ENCODE data around the gene SDK2. TPM values are rescaled to one million over a fixed set of nuclear protein-coding genes. Genes with fewer than 3 reads are reported as not detected.
A peak's percentile ranks its signal among the peaks of the same experiment; 100 is the strongest.

SDK2 gene
- total and polyA plus RNA-seq, 5 donors from 2014 or later, result 0.02 to 0.59 (median 0.02) TPM; not detected in 2

DNA sequence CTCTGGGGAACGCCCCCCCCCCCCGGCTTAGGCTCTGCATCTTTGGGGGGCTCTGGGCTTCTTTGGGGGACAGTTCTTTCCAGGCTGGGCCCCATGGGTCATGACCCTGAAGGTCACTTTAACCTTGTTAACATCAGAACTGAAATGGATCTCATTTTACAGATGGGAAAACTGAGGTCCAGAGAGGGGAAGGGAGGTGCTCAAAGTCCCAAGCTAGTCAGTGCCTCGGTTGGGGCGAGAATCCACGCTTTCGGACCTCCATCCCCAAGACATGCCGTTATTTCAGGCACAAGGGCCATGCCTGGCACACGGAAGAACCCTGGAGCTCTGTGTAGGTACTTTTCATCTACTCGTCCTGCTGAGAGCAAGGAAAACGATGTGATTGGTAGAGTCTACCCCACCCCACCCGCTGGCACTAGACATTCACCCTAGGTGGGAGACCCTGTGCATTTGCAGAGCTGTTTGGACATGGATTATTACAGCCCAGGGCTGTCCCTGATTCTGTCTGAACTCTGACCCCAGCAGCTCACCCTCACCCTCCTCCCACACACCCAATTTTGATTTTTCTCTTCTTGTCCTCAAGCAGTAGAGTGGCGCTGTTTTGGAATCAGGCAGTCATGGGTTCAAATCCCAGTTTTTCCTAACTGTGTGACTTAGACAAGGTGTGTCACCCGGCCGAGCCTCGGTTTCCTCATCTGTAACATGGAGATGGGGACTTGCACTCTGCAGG lies 177.4 kb downstream of the SDK2 start:
- Histone ChIP-seq H3K9me3 (ENCODE audit: control insufficient read depth in 2 of 2, low read length in 2 of 2) (no peaks in the 10 kb centered on the region), H3K4me1 (ENCODE audit: control insufficient read depth, insufficient read depth, low read length, poor library complexity, severe bottlenecking) (no peaks in the 10 kb centered on the region), H3K36me3 (ENCODE audit: control insufficient read depth, insufficient read depth, low read length) (no peaks in the 10 kb centered on the region), H3K4me3 (ENCODE audit: low read depth, low read length) (no peak overlapping the region), H3K27ac (ENCODE audit: insufficient read depth, low read length, poor library complexity, severe bottlenecking) (no peak overlapping the region), H3K27me3 (ENCODE audit: control insufficient read depth, insufficient read depth, low read length) (no peaks in the 10 kb centered on the region)
- peaks cover 7% of the 10 kb centered on the region for H3K27me3 Mint-ChIP-seq
- H3K36me3 Mint-ChIP-seq, result no peaks in the 10 kb centered on the region
- no peak overlapping the region for H3K4me3 Mint-ChIP-seq
- no peak for DNase-seq
- H3K4me1 Mint-ChIP-seq, result no peaks in the 10 kb centered on the region
- no peak for ATAC-seq (ENCODE audit: low read depth in 2 of 2)
- H3K27ac Mint-ChIP-seq, result peak overlapping the region in 1 of 3 donors; percentile 42
- H3K9me3 Mint-ChIP-seq, result peaks cover 0 to 3% (median 0%) of the 10 kb centered on the region in 7 donors

DNA sequence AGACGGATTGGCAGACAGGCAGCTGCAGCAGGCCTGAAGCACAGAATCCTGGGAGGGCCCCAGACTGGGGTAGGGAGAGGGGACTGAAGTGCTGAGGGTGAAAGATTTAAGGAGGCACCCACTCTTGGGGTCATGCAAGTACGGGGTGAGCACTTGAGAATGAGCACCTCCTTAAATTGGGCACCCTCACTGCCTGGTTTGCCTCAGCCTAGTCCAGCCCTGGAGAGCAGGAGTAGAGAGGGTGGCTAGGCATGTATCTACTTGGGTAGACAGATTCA lies 178.4 kb downstream of the SDK2 start:
- H3K36me3 Mint-ChIP-seq, result no peaks in the 10 kb centered on the region
- H3K9me3 Mint-ChIP-seq, result peaks cover 0 to 4% (median 0%) of the 10 kb centered on the region in 7 donors
- H3K27me3 Mint-ChIP-seq, result peaks cover 7% of the 10 kb centered on the region
- H3K36me3 ChIP-seq (ENCODE audit: control insufficient read depth, insufficient read depth, low read length), result no peaks in the 10 kb centered on the region
- H3K4me1 ChIP-seq (ENCODE audit: control insufficient read depth, insufficient read depth, low read length, poor library complexity, severe bottlenecking), result no peaks in the 10 kb centered on the region
- H3K9me3 ChIP-seq (ENCODE audit: control insufficient read depth in 2 of 2, low read length in 2 of 2), result no peaks in the 10 kb centered on the region
- H3K27ac Mint-ChIP-seq, result no peak overlapping the region
- DNase-seq, result no peak
- no peak overlapping the region for H3K4me3 ChIP-seq (ENCODE audit: low read depth, low read length)
- H3K4me3 Mint-ChIP-seq, result no peak overlapping the region
- H3K27me3 ChIP-seq (ENCODE audit: control insufficient read depth, insufficient read depth, low read length), result no peaks in the 10 kb centered on the region
- no peak overlapping the region for H3K27ac ChIP-seq (ENCODE audit: insufficient read depth, low read length, poor library complexity, severe bottlenecking)
- H3K4me1 Mint-ChIP-seq, result no peaks in the 10 kb centered on the region
- no peak for ATAC-seq (ENCODE audit: low read depth in 2 of 2)

DNA sequence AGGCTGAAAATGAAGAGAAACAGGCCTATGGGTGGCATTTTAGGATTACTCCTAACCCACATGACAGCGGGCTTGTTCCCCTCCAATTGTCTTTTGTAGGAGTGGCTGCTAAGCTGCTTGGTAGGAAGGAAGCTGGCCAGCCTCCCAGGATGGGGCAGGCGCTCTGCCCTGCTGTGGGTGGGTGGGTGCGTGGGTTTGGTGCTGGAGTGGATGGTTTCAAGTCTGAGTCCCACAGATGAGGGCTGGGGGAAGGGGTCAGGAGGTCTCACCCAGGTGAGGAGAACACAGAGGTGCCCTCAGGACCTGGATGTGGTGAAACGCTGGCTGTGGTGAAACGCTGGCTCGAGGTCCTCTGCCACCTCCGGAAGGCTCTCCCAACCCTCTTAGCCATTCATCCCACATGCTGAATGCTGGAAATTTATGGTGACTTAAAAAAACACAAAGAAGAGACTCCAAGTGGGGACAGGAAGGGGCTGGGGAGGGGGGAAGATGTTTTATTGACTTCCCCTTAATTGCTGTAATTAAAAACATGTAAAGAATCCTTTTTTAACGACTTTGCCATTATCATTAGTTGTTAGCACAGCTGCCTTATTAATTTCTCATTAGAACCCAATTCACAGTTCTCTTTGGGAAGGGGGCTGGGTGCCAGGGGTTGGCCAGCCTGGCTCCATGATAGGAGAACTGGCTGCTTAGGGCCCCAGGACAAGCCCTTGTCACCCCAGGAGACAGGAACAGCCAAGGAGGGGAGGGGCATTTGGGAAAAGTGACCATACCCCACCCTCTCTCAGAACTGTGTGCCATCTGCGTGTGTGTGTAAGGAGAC lies 178.9 kb downstream of the SDK2 start:
- H3K4me3 Mint-ChIP-seq, result no peak overlapping the region
- no peak for DNase-seq

DNA sequence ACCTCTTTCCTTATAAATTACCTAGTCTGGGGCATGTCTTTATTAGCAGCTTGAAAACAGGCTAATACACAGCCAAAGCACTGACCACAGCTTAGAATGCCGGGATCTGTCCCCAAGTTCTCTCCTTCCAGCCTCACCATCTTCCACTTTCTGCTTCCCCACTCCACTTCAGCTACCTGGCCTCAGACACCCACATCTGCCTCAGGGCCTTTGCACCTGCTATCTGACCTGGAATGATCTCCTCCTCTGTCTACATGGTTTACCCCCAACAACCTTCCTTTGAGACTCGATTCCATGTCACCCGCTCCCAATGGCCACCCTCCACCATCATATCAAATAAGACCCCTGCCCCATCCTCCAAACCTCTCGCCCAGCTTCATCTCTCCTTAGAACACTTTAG lies 179.8 kb downstream of the SDK2 start:
- Histone ChIP-seq H3K36me3 (ENCODE audit: control insufficient read depth, insufficient read depth, low read length) (no peaks in the 10 kb centered on the region), H3K27ac (ENCODE audit: insufficient read depth, low read length, poor library complexity, severe bottlenecking) (no peak overlapping the region), H3K4me1 (ENCODE audit: control insufficient read depth, insufficient read depth, low read length, poor library complexity, severe bottlenecking) (no peaks in the 10 kb centered on the region), H3K27me3 (ENCODE audit: control insufficient read depth, insufficient read depth, low read length) (no peaks in the 10 kb centered on the region), H3K9me3 (ENCODE audit: control insufficient read depth in 2 of 2, low read length in 2 of 2) (no peaks in the 10 kb centered on the region), H3K4me3 (ENCODE audit: low read depth, low read length) (no peak overlapping the region)
- DNase-seq (no peak), ATAC-seq (ENCODE audit: low read depth in 2 of 2) (no peak)
- H3K27me3 Mint-ChIP-seq, result peaks cover 7% of the 10 kb centered on the region
- no peak overlapping the region for H3K27ac Mint-ChIP-seq
- H3K4me3 Mint-ChIP-seq, result no peak overlapping the region
- no peaks in the 10 kb centered on the region for H3K4me1 Mint-ChIP-seq
- H3K36me3 Mint-ChIP-seq, result no peaks in the 10 kb centered on the region
- peaks cover 0 to 6% (median 0%) of the 10 kb centered on the region in 7 donors for H3K9me3 Mint-ChIP-seq

More for the DNA sequence above, 178.9 kb downstream of the SDK2 start:
- Mint-ChIP-seq H3K36me3 (no peaks in the 10 kb centered on the region), H3K27me3 (peaks cover 7% of the 10 kb centered on the region), H3K27ac (no peak overlapping the region), H3K9me3 (peaks cover 0 to 6% (median 0%) of the 10 kb centered on the region in 7 donors), H3K4me1 (no peaks in the 10 kb centered on the region)
- H3K4me3 ChIP-seq (ENCODE audit: low read depth, low read length), result no peak overlapping the region
- H3K4me1 ChIP-seq (ENCODE audit: control insufficient read depth, insufficient read depth, low read length, poor library complexity, severe bottlenecking), result no peaks in the 10 kb centered on the region
- no peak overlapping the region for H3K27ac ChIP-seq (ENCODE audit: insufficient read depth, low read length, poor library complexity, severe bottlenecking)
- no peak for ATAC-seq (ENCODE audit: low read depth in 2 of 2)
- no peaks in the 10 kb centered on the region for H3K36me3 ChIP-seq (ENCODE audit: control insufficient read depth, insufficient read depth, low read length)
- no peaks in the 10 kb centered on the region for H3K9me3 ChIP-seq (ENCODE audit: control insufficient read depth in 2 of 2, low read length in 2 of 2)
- no peaks in the 10 kb centered on the region for H3K27me3 ChIP-seq (ENCODE audit: control insufficient read depth, insufficient read depth, low read length)

DNA sequence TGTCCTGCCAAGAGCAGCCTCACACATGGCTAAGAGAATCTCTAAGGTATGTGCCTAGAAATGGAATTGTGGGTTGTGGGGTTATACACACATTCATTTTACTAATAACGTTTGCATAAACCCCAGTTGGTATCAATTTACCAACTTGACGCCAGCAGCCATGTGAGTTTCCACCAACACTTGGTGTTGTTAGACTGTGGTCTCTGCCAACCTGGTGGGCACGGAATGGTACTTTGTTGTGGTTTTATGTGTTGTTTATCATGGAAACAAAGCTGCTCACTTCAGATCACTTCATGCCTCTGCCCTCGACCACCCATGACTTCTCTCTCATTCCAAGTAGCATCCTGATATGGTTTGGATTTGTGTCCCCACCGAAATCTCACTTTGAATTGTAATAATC lies 180.4 kb downstream of the SDK2 start:
- H3K27ac Mint-ChIP-seq, result no peak overlapping the region
- Histone ChIP-seq H3K9me3 (ENCODE audit: control insufficient read depth in 2 of 2, low read length in 2 of 2) (no peaks in the 10 kb centered on the region), H3K4me3 (ENCODE audit: low read depth, low read length) (no peak overlapping the region), H3K27ac (ENCODE audit: insufficient read depth, low read length, poor library complexity, severe bottlenecking) (no peak overlapping the region), H3K4me1 (ENCODE audit: control insufficient read depth, insufficient read depth, low read length, poor library complexity, severe bottlenecking) (no peaks in the 10 kb centered on the region), H3K36me3 (ENCODE audit: control insufficient read depth, insufficient read depth, low read length) (no peaks in the 10 kb centered on the region), H3K27me3 (ENCODE audit: control insufficient read depth, insufficient read depth, low read length) (no peaks in the 10 kb centered on the region)
- no peaks in the 10 kb centered on the region for H3K36me3 Mint-ChIP-seq
- no peak overlapping the region for H3K4me3 Mint-ChIP-seq
- peaks cover 0 to 8% (median 0%) of the 10 kb centered on the region in 7 donors for H3K9me3 Mint-ChIP-seq
- no peak for ATAC-seq (ENCODE audit: low read depth in 2 of 2)
- no peaks in the 10 kb centered on the region for H3K4me1 Mint-ChIP-seq
- H3K27me3 Mint-ChIP-seq, result peaks cover 7% of the 10 kb centered on the region
- no peak for DNase-seq

DNA sequence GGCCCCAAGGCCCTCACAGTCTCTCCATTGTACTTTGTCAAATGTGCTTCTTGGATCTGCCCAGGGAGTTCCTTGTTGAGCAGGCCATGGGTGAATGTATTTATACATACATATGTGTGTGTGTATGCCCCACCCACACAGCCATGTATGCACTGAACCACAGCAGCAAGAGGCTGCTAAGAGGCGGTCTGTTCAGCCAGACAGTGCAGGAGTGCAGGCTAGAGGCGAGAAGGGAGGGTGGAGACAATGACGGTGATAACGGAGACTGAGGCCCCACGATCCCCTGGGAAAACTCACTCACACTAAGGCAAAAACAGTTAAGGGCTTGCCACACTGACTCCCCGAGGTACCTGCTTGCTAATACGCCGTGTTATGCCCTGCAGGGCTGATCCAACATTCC lies 181.4 kb downstream of the SDK2 start:
- Mint-ChIP-seq H3K27ac (no peak overlapping the region), H3K36me3 (no peaks in the 10 kb centered on the region), H3K27me3 (peaks cover 2% of the 10 kb centered on the region), H3K4me3 (no peak overlapping the region), H3K4me1 (no peaks in the 10 kb centered on the region), H3K9me3 (peaks cover 0 to 8% (median 0%) of the 10 kb centered on the region in 7 donors)
- no peak for DNase-seq
- H3K27ac ChIP-seq (ENCODE audit: insufficient read depth, low read length, poor library complexity, severe bottlenecking), result no peak overlapping the region
- H3K27me3 ChIP-seq (ENCODE audit: control insufficient read depth, insufficient read depth, low read length), result no peaks in the 10 kb centered on the region
- no peaks in the 10 kb centered on the region for H3K9me3 ChIP-seq (ENCODE audit: control insufficient read depth in 2 of 2, low read length in 2 of 2)
- H3K4me1 ChIP-seq (ENCODE audit: control insufficient read depth, insufficient read depth, low read length, poor library complexity, severe bottlenecking), result no peaks in the 10 kb centered on the region
- H3K4me3 ChIP-seq (ENCODE audit: low read depth, low read length), result no peak overlapping the region
- ATAC-seq (ENCODE audit: low read depth in 2 of 2), result no peak
- H3K36me3 ChIP-seq (ENCODE audit: control insufficient read depth, insufficient read depth, low read length), result no peaks in the 10 kb centered on the region

DNA sequence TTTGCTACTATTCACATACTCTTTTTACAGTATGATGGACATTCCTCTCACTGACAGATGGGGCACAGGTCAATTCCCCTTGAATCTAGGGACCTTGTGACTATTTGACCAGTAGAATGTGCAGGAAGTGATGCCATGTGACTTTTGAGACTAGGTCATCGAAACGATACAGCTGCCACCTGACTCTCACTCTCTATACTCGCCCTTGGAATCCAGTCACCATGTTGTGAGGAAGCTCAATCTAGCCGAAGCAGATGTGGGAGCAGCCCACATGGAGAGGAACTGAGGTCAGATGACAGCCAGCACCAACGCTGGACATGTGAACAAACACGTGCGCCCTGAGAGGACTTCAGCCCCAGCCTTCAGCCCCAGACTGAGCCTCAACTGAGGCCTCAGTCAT lies 184.3 kb downstream of the SDK2 start:
- DNase-seq, result no peak
- Histone ChIP-seq H3K9me3 (ENCODE audit: control insufficient read depth in 2 of 2, low read length in 2 of 2) (no peaks in the 10 kb centered on the region), H3K27ac (ENCODE audit: insufficient read depth, low read length, poor library complexity, severe bottlenecking) (no peak overlapping the region), H3K4me3 (ENCODE audit: low read depth, low read length) (no peak overlapping the region), H3K36me3 (ENCODE audit: control insufficient read depth, insufficient read depth, low read length) (no peaks in the 10 kb centered on the region), H3K27me3 (ENCODE audit: control insufficient read depth, insufficient read depth, low read length) (no peaks in the 10 kb centered on the region), H3K4me1 (ENCODE audit: control insufficient read depth, insufficient read depth, low read length, poor library complexity, severe bottlenecking) (no peaks in the 10 kb centered on the region)
- peaks cover 0 to 8% (median 0%) of the 10 kb centered on the region in 7 donors for H3K9me3 Mint-ChIP-seq
- no peaks in the 10 kb centered on the region for H3K36me3 Mint-ChIP-seq
- H3K4me1 Mint-ChIP-seq, result no peaks in the 10 kb centered on the region
- no peak overlapping the region for H3K4me3 Mint-ChIP-seq
- H3K27me3 Mint-ChIP-seq, result no peaks in the 10 kb centered on the region
- H3K27ac Mint-ChIP-seq, result no peak overlapping the region
- ATAC-seq (ENCODE audit: low read depth in 2 of 2), result no peak

DNA sequence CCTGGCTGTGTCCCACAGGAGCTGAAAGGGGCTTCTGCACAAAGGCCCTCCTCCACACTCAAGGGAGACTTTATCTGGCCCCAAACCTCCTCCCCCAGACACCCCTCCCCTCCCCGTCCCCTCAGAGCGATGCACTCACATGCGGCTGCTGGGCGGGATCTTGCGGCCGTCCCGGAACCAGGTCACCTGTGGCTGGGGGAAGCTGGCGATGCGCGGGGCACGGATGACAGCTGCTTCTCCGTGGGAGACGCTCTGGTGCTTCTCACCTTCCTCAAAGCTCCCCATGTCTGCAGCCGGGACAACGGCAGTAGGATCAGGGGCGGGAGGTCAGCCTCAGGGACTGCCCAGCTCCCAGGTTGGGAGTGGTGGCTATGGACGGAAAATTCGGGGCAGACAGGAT lies 188.5 kb downstream of the SDK2 start:
- Histone ChIP-seq H3K4me3 (ENCODE audit: low read depth, low read length) (no peak overlapping the region), H3K27me3 (ENCODE audit: control insufficient read depth, insufficient read depth, low read length) (no peaks in the 10 kb centered on the region), H3K9me3 (ENCODE audit: control insufficient read depth in 2 of 2, low read length in 2 of 2) (no peaks in the 10 kb centered on the region), H3K36me3 (ENCODE audit: control insufficient read depth, insufficient read depth, low read length) (no peaks in the 10 kb centered on the region), H3K27ac (ENCODE audit: insufficient read depth, low read length, poor library complexity, severe bottlenecking) (no peak overlapping the region), H3K4me1 (ENCODE audit: control insufficient read depth, insufficient read depth, low read length, poor library complexity, severe bottlenecking) (no peaks in the 10 kb centered on the region)
- Mint-ChIP-seq H3K9me3 (peaks cover 0 to 3% (median 0%) of the 10 kb centered on the region in 7 donors), H3K4me3 (no peak overlapping the region), H3K4me1 (no peaks in the 10 kb centered on the region), H3K27ac (no peak overlapping the region), H3K27me3 (no peaks in the 10 kb centered on the region), H3K36me3 (no peaks in the 10 kb centered on the region)
- ATAC-seq (ENCODE audit: low read depth in 2 of 2) (no peak), DNase-seq (no peak)
